ENCODE data around the gene LRRK1.

DNA sequence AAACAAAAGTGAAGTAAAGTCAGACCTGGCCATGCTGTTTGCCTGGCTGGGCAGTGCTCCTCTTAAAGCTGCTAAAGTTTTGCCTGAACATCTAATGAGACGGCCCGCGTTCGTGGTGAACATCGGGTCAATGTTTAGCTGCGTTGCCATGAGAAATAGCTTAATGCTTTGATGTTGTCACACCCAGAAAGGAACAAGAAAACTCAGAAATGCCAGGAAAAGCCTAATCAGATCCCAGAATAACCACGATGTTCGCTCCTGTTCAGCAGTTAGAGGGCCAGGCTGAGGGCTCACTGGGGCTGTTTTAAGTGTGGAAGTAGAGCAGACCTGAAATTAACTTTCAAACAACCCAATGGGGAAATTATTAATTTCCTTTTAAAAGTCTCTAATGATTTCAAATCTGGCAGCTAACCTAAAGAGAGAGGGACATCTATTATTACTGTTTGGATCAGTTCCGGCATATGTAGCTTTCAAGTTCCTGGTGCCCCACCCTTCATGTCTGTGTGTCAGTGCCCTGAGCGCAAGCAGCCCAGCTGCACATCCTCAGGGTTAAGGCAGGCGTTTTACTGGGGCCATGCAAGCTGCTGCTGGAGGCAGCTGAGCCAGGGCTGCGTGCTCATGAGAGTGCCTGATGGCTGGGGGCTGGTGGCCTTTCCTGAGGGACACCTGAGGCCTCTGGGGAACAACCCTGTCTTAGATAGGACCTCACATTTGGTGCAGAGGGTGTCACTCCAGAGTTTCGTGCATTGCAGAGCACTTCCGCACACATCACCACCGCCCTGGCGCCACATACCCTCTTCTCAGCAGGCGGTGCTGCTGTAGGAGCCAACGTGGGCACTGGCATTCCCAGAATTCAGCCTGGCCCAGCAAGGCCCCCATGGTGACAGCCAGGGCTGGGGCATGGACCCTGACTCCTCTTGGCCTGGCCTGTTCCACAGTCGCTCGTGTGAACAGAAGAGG is 76.6 kb downstream of the LRRK1 start:
- TF ChIP-seq, protein P1, sequence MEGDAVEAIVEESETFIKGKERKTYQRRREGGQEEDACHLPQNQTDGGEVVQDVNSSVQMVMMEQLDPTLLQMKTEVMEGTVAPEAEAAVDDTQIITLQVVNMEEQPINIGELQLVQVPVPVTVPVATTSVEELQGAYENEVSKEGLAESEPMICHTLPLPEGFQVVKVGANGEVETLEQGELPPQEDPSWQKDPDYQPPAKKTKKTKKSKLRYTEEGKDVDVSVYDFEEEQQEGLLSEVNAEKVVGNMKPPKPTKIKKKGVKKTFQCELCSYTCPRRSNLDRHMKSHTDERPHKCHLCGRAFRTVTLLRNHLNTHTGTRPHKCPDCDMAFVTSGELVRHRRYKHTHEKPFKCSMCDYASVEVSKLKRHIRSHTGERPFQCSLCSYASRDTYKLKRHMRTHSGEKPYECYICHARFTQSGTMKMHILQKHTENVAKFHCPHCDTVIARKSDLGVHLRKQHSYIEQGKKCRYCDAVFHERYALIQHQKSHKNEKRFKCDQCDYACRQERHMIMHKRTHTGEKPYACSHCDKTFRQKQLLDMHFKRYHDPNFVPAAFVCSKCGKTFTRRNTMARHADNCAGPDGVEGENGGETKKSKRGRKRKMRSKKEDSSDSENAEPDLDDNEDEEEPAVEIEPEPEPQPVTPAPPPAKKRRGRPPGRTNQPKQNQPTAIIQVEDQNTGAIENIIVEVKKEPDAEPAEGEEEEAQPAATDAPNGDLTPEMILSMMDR (IDR thresholded peaks at IDR 0.05): no peak
- TF ChIP-seq CEBPB (IDR thresholded peaks at IDR 0.05) (no peak), POLR2A (IDR thresholded peaks at IDR 0.05; ENCODE audit: low read length) (no peak)

Data from A549 (cell line).